Caco-2 (cell line): ENCODE measurements around the gene AGRN. TPM values are rescaled to one million over a fixed set of nuclear protein-coding genes. Genes with fewer than 3 reads are reported as not detected.

Experiments
- BruUV-seq: library from RNA; stranded (reverse); fragments of 400-500 nt; replicated peaks from 2 replicates; lab custom pipeline; 2021; lab: Mats Ljungman, UMichigan
- CTCF ChIA-PET: fragments of 300-600 bp; sonication (Branson Sonifier 250); formaldehyde crosslinking; loops from one replicate; lab custom pipeline; 2022; ENCODE audit warnings: antibody characterized with exemption; lab: Charles Lee
- POLR2A ChIA-PET: fragments of 300-600 bp; sonication (Branson Sonifier 250); formaldehyde crosslinking; loops from one replicate; lab custom pipeline; 2022; ENCODE audit warnings: antibody characterized with exemption; lab: Charles Lee
- DNase-seq, 2 experiments: peaks; one replicate each; pipeline versions ENCODE4 v3.0.0 to v3.0.0-alpha.2; 2020 to 2022
- H3K27me3 ChIP-seq: replicated peaks from 2 replicates; pipeline ENCODE4 v1.6.0; 2011; ENCODE audit warnings: low read length; ENCODE audit not compliant: control insufficient read depth, insufficient read depth
- H3K36me3 ChIP-seq: 2 replicates; pipeline ENCODE4 v1.5.1; 2011; ENCODE audit warnings: low read length; ENCODE audit not compliant: control insufficient read depth, insufficient read depth
- H3K4me1 ChIP-seq: fragments of 250-450 bp; sonication (Bioruptor Pico); 2 replicates; pipeline ENCODE4 v1.5.1; 2020; ENCODE audit warnings: mild to moderate bottlenecking
- H3K4me3 ChIP-seq: 2 replicates; pipeline ENCODE4 v1.5.1; 2011; ENCODE audit warnings: low read depth, mild to moderate bottlenecking, control low read depth, low read length
- H3K9me3 ChIP-seq: fragments of 250-450 bp; sonication (Bioruptor Pico); 2 replicates; pipeline ENCODE4 v1.5.1; 2020; ENCODE audit warnings: mild to moderate bottlenecking, moderate library complexity
- H3K27ac Mint-ChIP-seq: one replicate; pipeline ENCODE4 v1.8.0; 2022; ENCODE audit warnings: mixed read lengths; ENCODE audit not compliant: unreplicated experiment
- H3K27me3 Mint-ChIP-seq: one replicate; pipeline ENCODE4 v1.8.0; 2022; ENCODE audit warnings: mixed read lengths; ENCODE audit not compliant: insufficient read depth, unreplicated experiment
- H3K36me3 Mint-ChIP-seq: one replicate; pipeline ENCODE4 v1.8.0; 2022; ENCODE audit warnings: mild to moderate bottlenecking, mixed read lengths; ENCODE audit not compliant: insufficient read depth, unreplicated experiment
- H3K4me1 Mint-ChIP-seq: one replicate; pipeline ENCODE4 v1.8.0; 2022; ENCODE audit warnings: low read depth, mixed read lengths; ENCODE audit not compliant: unreplicated experiment
- H3K4me3 Mint-ChIP-seq: one replicate; pipeline ENCODE4 v1.8.0; 2022; ENCODE audit warnings: mild to moderate bottlenecking, moderate library complexity, mixed read lengths; ENCODE audit not compliant: unreplicated experiment
- H3K9me3 Mint-ChIP-seq: one replicate; pipeline ENCODE4 v1.8.0; 2022; ENCODE audit warnings: mixed read lengths; ENCODE audit not compliant: unreplicated experiment
- CTCF ChIP-seq, 2 experiments: fragments of 200-600 bp in 1 of 2; IDR thresholded peaks; 1 replicate in 1 of 2; 2 replicates in 1 of 2; pipeline versions ENCODE4 v1.5.1 to v1.8.0; 2011 to 2022; ENCODE audit warnings: antibody characterized with exemption in 1 of 2, control low read depth in 1 of 2, inconsistent platforms in 1 of 2, low read depth in 1 of 2, low read length in 1 of 2, mild to moderate bottlenecking in 1 of 2, moderate library complexity in 1 of 2; ENCODE audit not compliant: insufficient read depth in 1 of 2, severe bottlenecking in 1 of 2, unreplicated experiment in 1 of 2
- intact Hi-C: fragments of 100-400 bp; cut with micrococcal nuclease; formaldehyde crosslinking; loops from one replicate; pipeline ENCODE4 v1.10.0; 2022; ENCODE audit not compliant: unreplicated experiment
- total RNA-seq: library from RNA; stranded (reverse); gene quantifications from 2 replicates; pipeline ENCODE4 v1.2.3, GENCODE V29; 2022

AGRN gene
- total RNA-seq, 1 experiment from 2014 or later, result 176 TPM

DNA sequence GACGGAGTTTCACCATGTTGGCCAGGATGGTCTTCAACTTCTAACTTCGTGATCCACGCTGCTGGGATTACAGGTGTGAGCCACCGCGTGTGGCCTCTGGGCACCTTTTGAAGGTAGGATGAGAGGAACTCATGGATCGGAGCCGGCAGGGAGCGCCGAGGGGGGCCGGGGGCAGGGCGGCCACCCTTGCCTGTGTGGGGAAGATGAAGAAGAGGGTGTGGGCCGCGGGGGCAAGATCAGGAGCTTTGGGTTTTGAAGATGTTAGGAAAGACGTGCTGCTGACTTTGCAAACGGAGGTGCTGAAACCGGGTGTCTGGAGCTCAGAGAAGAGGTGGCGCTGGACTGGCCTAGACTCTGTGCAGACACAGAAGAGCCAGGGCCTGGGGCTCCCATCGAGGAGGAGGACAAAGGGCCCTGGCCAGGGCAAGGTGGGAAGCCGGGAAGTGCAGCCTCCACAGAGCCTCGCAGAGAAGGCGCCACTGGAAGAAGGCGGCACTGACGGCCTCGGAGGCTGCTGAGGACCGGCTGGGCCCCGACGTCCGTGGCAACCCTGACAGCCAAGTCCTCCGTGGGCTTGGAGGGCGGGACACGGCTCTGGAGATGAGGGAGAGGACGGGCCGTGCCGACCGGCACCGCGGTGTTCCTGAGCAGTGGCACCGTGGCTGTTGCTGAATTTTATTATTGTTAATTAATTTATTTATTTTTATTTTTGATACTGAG, 40.5 kb downstream of the AGRN start:
- no peak overlapping the region for H3K4me3 ChIP-seq
- Mint-ChIP-seq H3K9me3 (no peaks in the 10 kb centered on the region), H3K27ac (no peak overlapping the region), H3K4me3 (peak overlapping the region; percentile 80), H3K36me3 (peaks cover 37% of the 10 kb centered on the region), H3K27me3 (no peaks in the 10 kb centered on the region), H3K4me1 (peaks cover 7% of the 10 kb centered on the region)
- no peak for DNase-seq
- intact Hi-C loops, result loop anchor here (5.0 kb wide), 1 partner anchor 78 kb away; the partner anchor contains the start of gene PERM1
- no peak for TF ChIP-seq CTCF (IDR thresholded peaks at IDR 0.05; ENCODE audit: insufficient read depth in 1 of 2, low read depth in 1 of 2, low read length in 1 of 2, severe bottlenecking in 1 of 2, unreplicated experiment in 1 of 2)
- H3K9me3 ChIP-seq, result no peaks in the 10 kb centered on the region
- peaks cover 31% of the 10 kb centered on the region for H3K4me1 ChIP-seq
- CTCF ChIA-PET, result no interaction called here
- H3K36me3 ChIP-seq, result no peaks in the 10 kb centered on the region
- BruUV-seq, result no TSS peak
- H3K27me3 ChIP-seq, result no peaks in the 10 kb centered on the region
- POLR2A ChIA-PET, result no interaction called here

DNA sequence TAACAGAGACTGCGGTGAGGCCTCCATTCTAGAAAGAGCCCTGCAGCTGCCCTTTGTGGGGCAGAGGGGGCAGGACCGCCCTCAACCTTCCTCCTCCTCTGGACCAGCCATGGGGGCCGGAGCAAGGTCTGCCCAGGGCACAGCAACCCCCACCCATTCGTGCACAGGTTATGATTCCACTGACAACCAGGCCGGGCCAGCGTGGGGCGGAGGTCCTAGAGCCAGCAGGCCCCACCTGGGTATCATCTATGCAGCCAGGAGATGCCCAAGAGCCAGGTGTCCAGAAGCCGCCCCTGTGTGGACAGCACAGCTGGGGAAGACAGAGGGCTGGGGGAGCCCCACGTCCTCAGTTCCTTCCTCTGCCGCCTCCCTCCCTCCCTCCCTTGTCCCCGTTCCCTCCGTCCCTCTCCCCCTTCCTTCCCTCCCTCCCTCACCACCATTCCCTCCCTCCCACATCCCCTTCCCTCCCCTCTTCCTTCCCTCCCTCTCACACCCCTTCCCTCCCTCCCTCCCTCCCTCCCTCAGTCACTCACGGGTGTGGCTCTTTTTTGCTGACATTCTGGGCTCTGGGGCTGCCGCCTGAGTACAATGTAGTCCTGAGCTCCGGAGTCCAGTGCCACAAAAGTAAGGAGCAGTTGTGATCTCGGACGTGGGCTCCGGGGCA, 41.9 kb downstream of the AGRN start:
- CTCF ChIA-PET, result interaction anchor here (1.0 kb wide), 1 partner anchor 55 kb away, joined by 4 read pairs; no protein-coding TSS in a partner anchor
- Histone ChIP-seq H3K4me3 (no peak overlapping the region), H3K4me1 (peaks cover 31% of the 10 kb centered on the region), H3K36me3 (no peaks in the 10 kb centered on the region), H3K27me3 (no peaks in the 10 kb centered on the region), H3K9me3 (no peaks in the 10 kb centered on the region)
- intact Hi-C loops, result loop anchor here (5.0 kb wide), 1 partner anchor 80 kb away; the partner anchor contains the start of gene PERM1
- Mint-ChIP-seq H3K4me1 (peaks cover 7% of the 10 kb centered on the region), H3K4me3 (no peak overlapping the region), H3K36me3 (peaks cover 24% of the 10 kb centered on the region), H3K27me3 (no peaks in the 10 kb centered on the region), H3K9me3 (no peaks in the 10 kb centered on the region), H3K27ac (no peak overlapping the region)
- no peak for TF ChIP-seq CTCF (IDR thresholded peaks at IDR 0.05; ENCODE audit: insufficient read depth in 1 of 2, low read depth in 1 of 2, low read length in 1 of 2, severe bottlenecking in 1 of 2, unreplicated experiment in 1 of 2)
- no TSS peak for BruUV-seq
- POLR2A ChIA-PET, result no interaction called here
- no peak for DNase-seq

GRCh38 chr1:1062348-1063163, 42.6 kb downstream of the AGRN start:
- H3K4me1 ChIP-seq, result peaks cover 31% of the 10 kb centered on the region
- TF ChIP-seq CTCF (IDR thresholded peaks at IDR 0.05; ENCODE audit: insufficient read depth in 1 of 2, low read depth in 1 of 2, low read length in 1 of 2, severe bottlenecking in 1 of 2, unreplicated experiment in 1 of 2), result no peak
- Mint-ChIP-seq H3K36me3 (peaks cover 18% of the 10 kb centered on the region), H3K27ac (no peak overlapping the region), H3K4me3 (no peak overlapping the region), H3K27me3 (no peaks in the 10 kb centered on the region), H3K9me3 (no peaks in the 10 kb centered on the region), H3K4me1 (peaks cover 7% of the 10 kb centered on the region)
- H3K4me3 ChIP-seq, result no peak overlapping the region
- H3K9me3 ChIP-seq, result no peaks in the 10 kb centered on the region
- H3K27me3 ChIP-seq, result no peaks in the 10 kb centered on the region
- POLR2A ChIA-PET, result no interaction called here
- no peaks in the 10 kb centered on the region for H3K36me3 ChIP-seq
- no TSS peak for BruUV-seq
- intact Hi-C loops, result loop anchor here (5.0 kb wide), 1 partner anchor 80 kb away; the partner anchor contains the start of gene PERM1
- DNase-seq, result no peak
- CTCF ChIA-PET, result interaction anchor here (0.6 to 2.3 kb wide), 4 partner anchors 25 to 56 kb away, joined by 3 to 9 read pairs (median 4); partner anchors contain the start of gene ISG15
